Panc1 (cell line): ENCODE measurements around the gene UNC13B. TPM values are rescaled to one million over a fixed set of nuclear protein-coding genes. Genes with fewer than 3 reads are reported as not detected.

ENCODE experiments used
- ATAC-seq: fragments of 200-7000 bp; cut with Tn5 transposase; 2 replicates; pipeline ENCODE4 v1.9.1; 2020; ENCODE audit warnings: mild to moderate bottlenecking, moderate library complexity
- BruUV-seq: library from RNA; stranded (reverse); fragments of 400-500 nt; replicated peaks from 2 replicates; lab custom pipeline; 2021; lab: Mats Ljungman, UMichigan
- CTCF ChIA-PET: fragments of 300-600 bp; sonication (Branson Sonifier 250); formaldehyde crosslinking; loops from one replicate; lab custom pipeline; 2022; ENCODE audit warnings: antibody characterized with exemption; lab: Charles Lee
- POLR2A ChIA-PET: fragments of 300-600 bp; sonication (Branson Sonifier 250); formaldehyde crosslinking; loops from one replicate; lab custom pipeline; 2022; ENCODE audit warnings: antibody characterized with exemption; lab: Charles Lee
- DNase-seq: peaks from one replicate; pipeline ENCODE4 v3.0.0-alpha.2; 2010; ENCODE audit warnings: low read depth, low spot score
- H3K27ac ChIP-seq: 2 replicates; pipeline ENCODE4 v1.5.1; 2011; ENCODE audit warnings: mild to moderate bottlenecking, low read length, inconsistent platforms
- H3K27me3 ChIP-seq: fragments of 200-500 bp; sonication (Bioruptor generic); 2 replicates; pipeline ENCODE4 v1.6.0; 2014; ENCODE audit warnings: low read length, inconsistent platforms; ENCODE audit not compliant: control insufficient read depth, insufficient read depth
- H3K36me3 ChIP-seq: fragments of 200-500 bp; sonication (Bioruptor generic); 2 replicates; pipeline ENCODE4 v1.5.1; 2014; ENCODE audit warnings: inconsistent platforms, mild to moderate bottlenecking, low read length, moderate library complexity; ENCODE audit not compliant: control insufficient read depth, insufficient read depth
- H3K4me1 ChIP-seq: 2 replicates; pipeline ENCODE4 v1.5.1; 2011; ENCODE audit warnings: inconsistent platforms, mild to moderate bottlenecking, low read length, moderate library complexity; ENCODE audit not compliant: control insufficient read depth, insufficient read depth
- H3K4me3 ChIP-seq, 2 experiments: 2 replicates each; pipeline ENCODE4 v1.5.1; 2011 to 2012; ENCODE audit warnings: low read depth in 2 of 2, low read length in 2 of 2, mild to moderate bottlenecking in 2 of 2, inconsistent platforms in 1 of 2, moderate library complexity in 1 of 2
- H3K9me3 ChIP-seq: fragments of 200-500 bp; sonication (Bioruptor generic); 2 replicates; pipeline ENCODE4 v1.5.1; 2014; ENCODE audit warnings: low read depth, mild to moderate bottlenecking, inconsistent platforms, low read length, moderate library complexity; ENCODE audit not compliant: control insufficient read depth, insufficient read depth
- CTCF ChIP-seq: fragments of 450-650 bp; IDR thresholded peaks from 2 replicates; pipeline ENCODE4 v1.5.1; 2017; ENCODE audit warnings: mild to moderate bottlenecking
- POLR2AphosphoS5 ChIP-seq: IDR thresholded peaks from 2 replicates; pipeline ENCODE4 v1.6.1; 2012; ENCODE audit warnings: mild to moderate bottlenecking, low read depth, low read length, moderate library complexity
- REST ChIP-seq, 2 experiments: IDR thresholded peaks; 2 replicates each; pipeline ENCODE4 v1.6.1; 2011 to 2012; ENCODE audit warnings: low read depth in 2 of 2, control low read depth in 1 of 2, low read length in 1 of 2, mild to moderate bottlenecking in 1 of 2, moderate library complexity in 1 of 2; ENCODE audit not compliant: insufficient read depth in 1 of 2
- SIN3A ChIP-seq: IDR thresholded peaks from 2 replicates; pipeline ENCODE4 v1.6.1; 2012; ENCODE audit warnings: low read depth, mild to moderate bottlenecking, low read length, moderate library complexity, borderline replicate concordance; ENCODE audit not compliant: insufficient read depth
- TCF7L2 ChIP-seq: IDR thresholded peaks from 2 replicates; pipeline ENCODE4 v1.6.1; 2011; ENCODE audit warnings: mild to moderate bottlenecking, low read depth, low read length, inconsistent platforms
- in situ Hi-C: cut with HindIII; loops from 2 replicates; pipeline ENCODE4 v1.10.0; 2016; ENCODE audit warnings: low sequenced_read_pairs, low pct_unique_long_range_greater_than_20kb
- intact Hi-C: fragments of 100-400 bp; cut with micrococcal nuclease; formaldehyde crosslinking; loops from one replicate; pipeline ENCODE4 v1.10.0; 2022; ENCODE audit not compliant: unreplicated experiment
- total RNA-seq: library from RNA; stranded (reverse); gene quantifications from one replicate; pipeline ENCODE4 v1.2.1, GENCODE V29; 2021; ENCODE audit not compliant: unreplicated experiment

Gene UNC13B
- total RNA-seq, 1 experiment from 2014 or later = 35.2 TPM

GRCh38 chr9:35350212-35350611 lies 188.4 kb downstream of the UNC13B start:
- BruUV-seq = no TSS peak
- no peak for TF ChIP-seq TCF7L2
- TF ChIP-seq REST (IDR thresholded peaks at IDR 0.05; ENCODE audit: insufficient read depth in 1 of 2, low read depth in 2 of 2, low read length in 1 of 2) = no peak
- no peak for TF ChIP-seq CTCF
- TF ChIP-seq POLR2AphosphoS5 = no peak
- TF ChIP-seq SIN3A = no peak
- DNase-seq (no peak), ATAC-seq (no peak)
- Histone ChIP-seq H3K4me1 (no peaks in the 10 kb centered on the region), H3K36me3 (no peaks in the 10 kb centered on the region), H3K4me3 (no peak overlapping the region), H3K27ac (no peak overlapping the region), H3K9me3 (no peaks in the 10 kb centered on the region), H3K27me3 (no peaks in the 10 kb centered on the region)
- in situ Hi-C loops = no loop called here
- intact Hi-C loops = no loop called here
- ChIA-PET POLR2A (no interaction called here), CTCF (no interaction called here)

DNA sequence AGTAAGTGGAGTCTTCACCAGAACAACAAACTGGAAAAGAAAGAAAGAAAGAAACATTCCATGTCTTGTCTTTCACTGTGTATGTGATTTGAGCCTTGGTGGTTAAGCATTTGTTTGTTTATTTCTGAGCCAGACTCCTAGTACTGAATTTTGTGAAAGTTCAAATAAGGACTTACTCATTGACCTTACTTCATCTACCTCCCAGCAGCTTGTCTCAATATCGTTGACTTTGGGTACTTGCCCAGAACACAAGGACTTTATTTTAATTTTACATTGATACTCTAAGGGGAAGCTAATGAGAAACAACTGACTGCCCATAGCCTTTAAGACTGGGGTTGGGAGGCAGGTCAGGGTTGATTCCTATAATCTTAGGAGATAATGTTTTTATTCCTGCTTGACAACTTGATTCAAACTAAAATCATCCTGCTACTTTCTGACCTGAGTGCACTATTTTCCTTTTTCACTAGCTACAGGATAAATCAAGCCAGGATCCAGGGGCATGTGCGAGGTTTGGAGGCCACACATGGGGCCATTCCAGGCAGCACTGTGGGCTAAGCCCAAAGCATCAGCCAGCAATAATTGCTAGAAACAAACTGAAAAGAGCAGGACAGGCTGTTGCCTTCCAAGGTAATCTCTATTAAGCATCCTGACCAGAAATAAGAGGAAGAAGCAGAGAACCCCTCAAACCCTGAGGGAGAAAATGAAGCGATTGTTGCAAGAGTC lies 189.2 kb downstream of the UNC13B start:
- POLR2A ChIA-PET = no interaction called here
- no peak overlapping the region for H3K27ac ChIP-seq
- H3K4me3 ChIP-seq = no peak overlapping the region
- ATAC-seq = no peak
- H3K4me1 ChIP-seq = no peaks in the 10 kb centered on the region
- no peak for DNase-seq
- CTCF ChIA-PET = no interaction called here
- TF ChIP-seq POLR2AphosphoS5 (no peak), REST (IDR thresholded peaks at IDR 0.05; ENCODE audit: insufficient read depth in 1 of 2, low read depth in 2 of 2, low read length in 1 of 2) (no peak), SIN3A (no peak), TCF7L2 (no peak)
- H3K27me3 ChIP-seq = no peaks in the 10 kb centered on the region
- H3K9me3 ChIP-seq = no peaks in the 10 kb centered on the region
- in situ Hi-C loops (no loop called here), intact Hi-C loops (no loop called here)
- BruUV-seq = no TSS peak
- H3K36me3 ChIP-seq = no peaks in the 10 kb centered on the region
